ENCODE data around the gene OR4F15. TPM values are rescaled to one million over a fixed set of nuclear protein-coding genes. Genes with fewer than 3 reads are reported as not detected.

Gene OR4F15
- total RNA-seq, 5 donors from 2014 or later (not counting 1 experiment from before 2014, with no cell fraction given): not detected

GRCh38 chr15:101803209-101803608, 8.8 kb upstream of the OR4F15 start, which contains the start of gene OR4F6:
Gene OR4F6, plus strand, starts transcription at chr15:101803509. Its CDS starts 2,211 bp downstream, at chr15:101805720.
- CTCF ChIA-PET: no interaction called here
- Mint-ChIP-seq H3K4me3 (no peak within 1 kb of the TSS), H3K9me3 (no peaks in the 10 kb centered on the region), H3K4me1 (no peaks in the 10 kb centered on the region), H3K27ac (no peak within 1 kb of the TSS), H3K27me3 (peaks cover 26 to 30% of the 10 kb centered on the region in 2 donors), H3K36me3 (no peaks in the 10 kb centered on the region)
- no peaks in the 10 kb centered on the region for H3K4me1 ChIP-seq (ENCODE audit: control insufficient read depth in 1 of 2, extremely low read depth in 1 of 2, insufficient read depth in 2 of 2, low read length in 2 of 2)
- H3K36me3 ChIP-seq (ENCODE audit: control insufficient read depth in 2 of 2, extremely low read depth in 1 of 2, insufficient read depth in 1 of 2, low read length in 1 of 2): no peaks in the 10 kb centered on the region
- no peaks in the 10 kb centered on the region for H3K9me3 ChIP-seq
- DNase-seq (no peak), ATAC-seq (replicated peaks in 1 of 4) (no peak)
- H3K27ac ChIP-seq (ENCODE audit: low read length): no peak within 1 kb of the TSS
- no peak within 1 kb of the TSS for H3K4me3 ChIP-seq (ENCODE audit: control insufficient read depth in 1 of 2, extremely low read depth in 1 of 2, low read length in 1 of 2)
- POLR2A ChIA-PET: no interaction called here
- WGBS (ENCODE audit: insufficient coverage): 79% methylated on average over 2 of the region's 2 CpGs
- no peaks in the 10 kb centered on the region for H3K27me3 ChIP-seq (replicated peaks in 1 of 2; ENCODE audit: control insufficient read depth in 2 of 2, extremely low read depth in 1 of 2, insufficient read depth in 2 of 2, low read length in 1 of 2)

GRCh38 chr15:101803676-101804075, 8.3 kb upstream of the OR4F15 start:
- no peak for DNase-seq
- Mint-ChIP-seq H3K36me3 (no peaks in the 10 kb centered on the region), H3K27me3 (peaks cover 23 to 26% of the 10 kb centered on the region in 2 donors), H3K27ac (no peak overlapping the region), H3K4me3 (no peak overlapping the region), H3K9me3 (no peaks in the 10 kb centered on the region), H3K4me1 (no peaks in the 10 kb centered on the region)
- POLR2A ChIA-PET: no interaction called here
- no peaks in the 10 kb centered on the region for H3K27me3 ChIP-seq (replicated peaks in 1 of 2; ENCODE audit: control insufficient read depth in 2 of 2, extremely low read depth in 1 of 2, insufficient read depth in 2 of 2, low read length in 1 of 2)
- H3K27ac ChIP-seq (ENCODE audit: low read length): no peak overlapping the region
- ATAC-seq (replicated peaks in 1 of 4): no peak
- no peak overlapping the region for H3K4me3 ChIP-seq (ENCODE audit: control insufficient read depth in 1 of 2, extremely low read depth in 1 of 2, low read length in 1 of 2)
- no peaks in the 10 kb centered on the region for H3K36me3 ChIP-seq (ENCODE audit: control insufficient read depth in 2 of 2, extremely low read depth in 1 of 2, insufficient read depth in 1 of 2, low read length in 1 of 2)
- H3K4me1 ChIP-seq (ENCODE audit: control insufficient read depth in 1 of 2, extremely low read depth in 1 of 2, insufficient read depth in 2 of 2, low read length in 2 of 2): no peaks in the 10 kb centered on the region
- CTCF ChIA-PET: interaction anchor here in 1 of 2 donors (0.6 kb wide), 1 partner anchor 38 kb away, joined by 4 read pairs; no protein-coding TSS in a partner anchor
- no peaks in the 10 kb centered on the region for H3K9me3 ChIP-seq
- WGBS (ENCODE audit: insufficient coverage): 82% methylated on average over 2 of the region's 5 CpGs

- ChIA-PET CTCF (interaction anchor here in 1 of 2 donors (0.6 kb wide), 1 partner anchor 38 kb away, joined by 4 read pairs; no protein-coding TSS in a partner anchor), POLR2A (no interaction called here)
- Mint-ChIP-seq H3K9me3 (no peaks in the 10 kb centered on the region), H3K4me3 (no peak overlapping the region), H3K27ac (no peak overlapping the region), H3K27me3 (peaks cover 27 to 29% of the 10 kb centered on the region in 2 donors), H3K36me3 (no peaks in the 10 kb centered on the region), H3K4me1 (no peaks in the 10 kb centered on the region)
- DNase-seq: no peak
- ATAC-seq (replicated peaks in 1 of 4): no peak
- Histone ChIP-seq H3K9me3 (no peaks in the 10 kb centered on the region), H3K4me3 (ENCODE audit: control insufficient read depth in 1 of 2, extremely low read depth in 1 of 2, low read length in 1 of 2) (no peak overlapping the region), H3K27me3 (replicated peaks in 1 of 2; ENCODE audit: control insufficient read depth in 2 of 2, extremely low read depth in 1 of 2, insufficient read depth in 2 of 2, low read length in 1 of 2) (no peaks in the 10 kb centered on the region), H3K4me1 (ENCODE audit: control insufficient read depth in 1 of 2, extremely low read depth in 1 of 2, insufficient read depth in 2 of 2, low read length in 2 of 2) (no peaks in the 10 kb centered on the region), H3K36me3 (ENCODE audit: control insufficient read depth in 2 of 2, extremely low read depth in 1 of 2, insufficient read depth in 1 of 2, low read length in 1 of 2) (no peaks in the 10 kb centered on the region), H3K27ac (ENCODE audit: low read length) (no peak overlapping the region)
These were observed 7.6 kb upstream of the OR4F15 start for GRCh38 chr15:101804375-101804774.

GRCh38 chr15:101804941-101805340, 7.1 kb upstream of the OR4F15 start:
- no peak overlapping the region for H3K27ac ChIP-seq (ENCODE audit: low read length)
- H3K4me1 ChIP-seq (ENCODE audit: control insufficient read depth in 1 of 2, extremely low read depth in 1 of 2, insufficient read depth in 2 of 2, low read length in 2 of 2): no peaks in the 10 kb centered on the region
- H3K36me3 ChIP-seq (ENCODE audit: control insufficient read depth in 2 of 2, extremely low read depth in 1 of 2, insufficient read depth in 1 of 2, low read length in 1 of 2): no peaks in the 10 kb centered on the region
- H3K27me3 ChIP-seq (replicated peaks in 1 of 2; ENCODE audit: control insufficient read depth in 2 of 2, extremely low read depth in 1 of 2, insufficient read depth in 2 of 2, low read length in 1 of 2): no peaks in the 10 kb centered on the region
- Mint-ChIP-seq H3K36me3 (no peaks in the 10 kb centered on the region), H3K27ac (no peak overlapping the region), H3K4me3 (no peak overlapping the region), H3K27me3 (peaks cover 32 to 35% of the 10 kb centered on the region in 2 donors), H3K4me1 (no peaks in the 10 kb centered on the region), H3K9me3 (no peaks in the 10 kb centered on the region)
- CTCF ChIA-PET: no interaction called here
- POLR2A ChIA-PET: no interaction called here
- ATAC-seq (replicated peaks in 1 of 4): no peak
- no peak for DNase-seq
- no peaks in the 10 kb centered on the region for H3K9me3 ChIP-seq
- H3K4me3 ChIP-seq (ENCODE audit: control insufficient read depth in 1 of 2, extremely low read depth in 1 of 2, low read length in 1 of 2): no peak overlapping the region

- Mint-ChIP-seq H3K9me3 (peaks cover 0 to 2% (median 0%) of the 10 kb centered on the region in 3 donors), H3K27me3 (peaks cover 38% of the 10 kb centered on the region in 2 donors), H3K4me1 (no peaks in the 10 kb centered on the region), H3K27ac (no peak overlapping the region), H3K4me3 (no peak overlapping the region), H3K36me3 (no peaks in the 10 kb centered on the region)
- DNase-seq: no peak
- Histone ChIP-seq H3K9me3 (no peaks in the 10 kb centered on the region), H3K27ac (ENCODE audit: low read length) (no peak overlapping the region), H3K4me1 (ENCODE audit: control insufficient read depth in 1 of 2, extremely low read depth in 1 of 2, insufficient read depth in 2 of 2, low read length in 2 of 2) (no peaks in the 10 kb centered on the region), H3K4me3 (ENCODE audit: control insufficient read depth in 1 of 2, extremely low read depth in 1 of 2, low read length in 1 of 2) (no peak overlapping the region), H3K27me3 (replicated peaks in 1 of 2; ENCODE audit: control insufficient read depth in 2 of 2, extremely low read depth in 1 of 2, insufficient read depth in 2 of 2, low read length in 1 of 2) (no peaks in the 10 kb centered on the region), H3K36me3 (ENCODE audit: control insufficient read depth in 2 of 2, extremely low read depth in 1 of 2, insufficient read depth in 1 of 2, low read length in 1 of 2) (no peaks in the 10 kb centered on the region)
- WGBS (ENCODE audit: insufficient coverage): 70% methylated on average over 4 of the region's 6 CpGs
- ChIA-PET CTCF (no interaction called here), POLR2A (no interaction called here)
- ATAC-seq (replicated peaks in 1 of 4): no peak
These were observed 6.2 kb upstream of the OR4F15 start for GRCh38 chr15:101805605-101806345.

GRCh38 chr15:101807345-101807945, 4.6 kb upstream of the OR4F15 start:
- 100% methylated on average over 2 of the region's 10 CpGs for WGBS (ENCODE audit: insufficient coverage)
- H3K9me3 Mint-ChIP-seq: peaks cover 0 to 4% (median 0%) of the 10 kb centered on the region in 3 donors
- POLR2A ChIA-PET: no interaction called here
- no peak overlapping the region for H3K4me3 Mint-ChIP-seq
- DNase-seq (no peak), ATAC-seq (replicated peaks in 1 of 4) (no peak)
- no peak overlapping the region for H3K4me3 ChIP-seq (ENCODE audit: control insufficient read depth in 1 of 2, extremely low read depth in 1 of 2, low read length in 1 of 2)
- CTCF ChIA-PET: no interaction called here
- H3K27me3 ChIP-seq (replicated peaks in 1 of 2; ENCODE audit: control insufficient read depth in 2 of 2, extremely low read depth in 1 of 2, insufficient read depth in 2 of 2, low read length in 1 of 2): peaks cover 0 to 2% of the 10 kb centered on the region in 2 experiments
- H3K27ac Mint-ChIP-seq: no peak overlapping the region
- H3K36me3 Mint-ChIP-seq: no peaks in the 10 kb centered on the region
- H3K4me1 Mint-ChIP-seq: no peaks in the 10 kb centered on the region
- peaks cover 43 to 49% of the 10 kb centered on the region in 2 donors for H3K27me3 Mint-ChIP-seq
- H3K27ac ChIP-seq (ENCODE audit: low read length): no peak overlapping the region
- no peaks in the 10 kb centered on the region for H3K36me3 ChIP-seq (ENCODE audit: control insufficient read depth in 2 of 2, extremely low read depth in 1 of 2, insufficient read depth in 1 of 2, low read length in 1 of 2)
- H3K4me1 ChIP-seq (ENCODE audit: control insufficient read depth in 1 of 2, extremely low read depth in 1 of 2, insufficient read depth in 2 of 2, low read length in 2 of 2): no peaks in the 10 kb centered on the region
- no peaks in the 10 kb centered on the region for H3K9me3 ChIP-seq
